ENCODE data around the gene LACTB. TPM values are rescaled to one million over a fixed set of nuclear protein-coding genes. Genes with fewer than 3 reads are reported as not detected.
A peak's percentile ranks its signal among the peaks of the same experiment; 100 is the strongest.

Gene LACTB
- total and polyA plus RNA-seq, 5 donors from 2014 or later, result 7.5 to 11.8 (median 8.5) TPM

- peaks cover 0 to 3% (median 0%) of the 10 kb centered on the region in 7 donors for H3K9me3 Mint-ChIP-seq
- H3K4me1 ChIP-seq (ENCODE audit: control insufficient read depth, insufficient read depth, low read length, poor library complexity, severe bottlenecking), result peaks cover 28% of the 10 kb centered on the region
- ATAC-seq (ENCODE audit: low read depth in 2 of 2) (no peak), DNase-seq (no peak)
- H3K27me3 Mint-ChIP-seq, result no peaks in the 10 kb centered on the region
- H3K36me3 Mint-ChIP-seq, result no peaks in the 10 kb centered on the region
- H3K4me1 Mint-ChIP-seq, result peaks cover 0 to 41% (median 31%) of the 10 kb centered on the region in 4 donors
- no peak overlapping the region for H3K4me3 ChIP-seq (ENCODE audit: low read depth, low read length)
- no peak overlapping the region for H3K27ac ChIP-seq (ENCODE audit: insufficient read depth, low read length, poor library complexity, severe bottlenecking)
- H3K9me3 ChIP-seq (ENCODE audit: control insufficient read depth in 2 of 2, low read length in 2 of 2), result no peaks in the 10 kb centered on the region
- peak overlapping the region; percentile 89 to 99 (median 98) for H3K4me3 Mint-ChIP-seq
- no peak overlapping the region for H3K27ac Mint-ChIP-seq
- H3K36me3 ChIP-seq (ENCODE audit: control insufficient read depth, insufficient read depth, low read length), result no peaks in the 10 kb centered on the region
- no peaks in the 10 kb centered on the region for H3K27me3 ChIP-seq (ENCODE audit: control insufficient read depth, insufficient read depth, low read length)
Measured at GRCh38 chr15:63187589-63188226, 66.0 kb downstream of the LACTB start.

- H3K4me1 ChIP-seq (ENCODE audit: control insufficient read depth, insufficient read depth, low read length, poor library complexity, severe bottlenecking), result peaks cover 35% of the 10 kb centered on the region
- no peaks in the 10 kb centered on the region for H3K9me3 ChIP-seq (ENCODE audit: control insufficient read depth in 2 of 2, low read length in 2 of 2)
- no peaks in the 10 kb centered on the region for H3K36me3 ChIP-seq (ENCODE audit: control insufficient read depth, insufficient read depth, low read length)
- peaks cover 0 to 48% (median 33%) of the 10 kb centered on the region in 4 donors for H3K4me1 Mint-ChIP-seq
- ATAC-seq (ENCODE audit: low read depth in 2 of 2) (no peak), DNase-seq (no peak)
- peak overlapping the region; percentile 82 for H3K4me3 ChIP-seq (ENCODE audit: low read depth, low read length)
- H3K27ac Mint-ChIP-seq, result peak overlapping the region; percentile 72 to 96 (median 95)
- H3K9me3 Mint-ChIP-seq, result peaks cover 0 to 3% (median 0%) of the 10 kb centered on the region in 7 donors
- H3K27ac ChIP-seq (ENCODE audit: insufficient read depth, low read length, poor library complexity, severe bottlenecking), result peak overlapping the region; percentile 96
- H3K27me3 ChIP-seq (ENCODE audit: control insufficient read depth, insufficient read depth, low read length), result no peaks in the 10 kb centered on the region
- peak overlapping the region; percentile 89 to 99 (median 98) for H3K4me3 Mint-ChIP-seq
- no peaks in the 10 kb centered on the region for H3K36me3 Mint-ChIP-seq
- no peaks in the 10 kb centered on the region for H3K27me3 Mint-ChIP-seq
Measured at GRCh38 chr15:63188247-63188925, 66.7 kb downstream of the LACTB start.

DNA sequence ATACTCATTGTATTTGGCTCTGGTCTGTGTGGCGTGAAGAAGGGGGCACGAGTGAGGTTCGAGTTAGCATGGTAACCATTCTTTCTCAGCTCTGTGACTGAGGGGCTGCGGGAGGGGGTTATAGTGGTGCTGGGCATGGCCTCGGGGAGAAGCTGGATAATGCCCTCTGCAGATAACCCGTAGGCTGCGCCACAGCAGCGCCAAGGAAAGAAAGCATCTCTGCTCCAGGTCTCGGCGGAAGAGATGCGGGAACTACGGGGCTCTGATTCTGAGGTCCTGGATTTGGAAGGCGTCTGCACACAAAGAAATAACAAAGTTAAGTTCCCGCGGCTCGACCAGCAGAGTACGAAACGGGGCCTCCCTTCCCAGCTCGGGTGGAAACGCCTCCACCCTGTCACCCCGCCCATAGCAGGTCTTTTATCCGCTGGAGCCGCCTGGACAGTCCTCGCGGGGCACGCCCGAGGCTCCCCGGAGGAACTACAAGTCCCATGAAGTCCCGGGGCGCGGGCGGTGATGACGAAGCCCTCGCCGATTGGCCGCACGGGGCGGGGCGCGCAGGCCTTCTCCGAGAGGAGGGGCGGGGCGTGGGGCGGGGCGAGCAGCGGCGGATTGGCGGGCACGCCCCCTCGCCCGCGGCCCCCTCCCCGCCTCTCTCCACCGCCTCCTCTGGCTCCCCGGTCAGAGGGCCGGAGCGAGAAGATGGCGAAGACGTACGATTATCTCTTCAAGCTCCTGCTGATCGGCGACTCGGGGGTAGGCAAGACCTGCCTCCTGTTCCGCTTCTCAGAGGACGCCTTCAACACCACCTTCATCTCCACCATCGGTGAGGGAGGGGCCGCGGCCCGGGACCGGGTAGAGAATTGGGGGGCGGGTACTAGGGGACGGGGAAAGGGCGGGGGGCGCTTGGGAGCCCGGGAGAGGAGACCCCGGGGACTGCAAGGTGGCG, 67.5 kb downstream of the LACTB start, which contains the start of gene RAB8B:
TSS of gene RAB8B (plus strand) at position 681 of the 946 bp plus-strand sequence. CDS start at position 700, 19 bp downstream.
- Histone ChIP-seq H3K36me3 (ENCODE audit: control insufficient read depth, insufficient read depth, low read length) (no peaks in the 10 kb centered on the region), H3K4me3 (ENCODE audit: low read depth, low read length) (peak within 1 kb of the TSS; percentile 96), H3K4me1 (ENCODE audit: control insufficient read depth, insufficient read depth, low read length, poor library complexity, severe bottlenecking) (peaks cover 43% of the 10 kb centered on the region), H3K27ac (ENCODE audit: insufficient read depth, low read length, poor library complexity, severe bottlenecking) (peak within 1 kb of the TSS; percentile 96), H3K27me3 (ENCODE audit: control insufficient read depth, insufficient read depth, low read length) (no peaks in the 10 kb centered on the region), H3K9me3 (ENCODE audit: control insufficient read depth in 2 of 2, low read length in 2 of 2) (no peaks in the 10 kb centered on the region)
- DNase-seq, result peak; percentile 94 to 97 (median 96)
- peak within 1 kb of the TSS; percentile 89 to 99 (median 98) for H3K4me3 Mint-ChIP-seq
- no peaks in the 10 kb centered on the region for H3K36me3 Mint-ChIP-seq
- H3K9me3 Mint-ChIP-seq, result peaks cover 0 to 3% (median 0%) of the 10 kb centered on the region in 7 donors
- H3K27me3 Mint-ChIP-seq, result no peaks in the 10 kb centered on the region
- H3K4me1 Mint-ChIP-seq, result peaks cover 6 to 55% (median 39%) of the 10 kb centered on the region in 4 donors
- ATAC-seq (ENCODE audit: low read depth in 2 of 2), result peak; percentile 80 to 86
- H3K27ac Mint-ChIP-seq, result peak within 1 kb of the TSS; percentile 95 to 98 (median 97)

GRCh38 chr15:63189941-63190768, 68.5 kb downstream of the LACTB start:
- H3K9me3 ChIP-seq (ENCODE audit: control insufficient read depth in 2 of 2, low read length in 2 of 2), result no peaks in the 10 kb centered on the region
- H3K36me3 ChIP-seq (ENCODE audit: control insufficient read depth, insufficient read depth, low read length), result no peaks in the 10 kb centered on the region
- peak overlapping the region; percentile 96 for H3K27ac ChIP-seq (ENCODE audit: insufficient read depth, low read length, poor library complexity, severe bottlenecking)
- H3K4me3 ChIP-seq (ENCODE audit: low read depth, low read length), result peak overlapping the region; percentile 96
- Mint-ChIP-seq H3K36me3 (no peaks in the 10 kb centered on the region), H3K4me1 (peaks cover 10 to 64% (median 46%) of the 10 kb centered on the region in 4 donors), H3K27me3 (no peaks in the 10 kb centered on the region), H3K4me3 (peak overlapping the region; percentile 89 to 99 (median 98)), H3K9me3 (peaks cover 0 to 3% (median 0%) of the 10 kb centered on the region in 7 donors), H3K27ac (peak overlapping the region; percentile 95 to 98 (median 97))
- no peaks in the 10 kb centered on the region for H3K27me3 ChIP-seq (ENCODE audit: control insufficient read depth, insufficient read depth, low read length)
- H3K4me1 ChIP-seq (ENCODE audit: control insufficient read depth, insufficient read depth, low read length, poor library complexity, severe bottlenecking), result peaks cover 52% of the 10 kb centered on the region
- DNase-seq (no peak), ATAC-seq (ENCODE audit: low read depth in 2 of 2) (no peak)

- Mint-ChIP-seq H3K4me1 (peaks cover 18 to 73% (median 53%) of the 10 kb centered on the region in 4 donors), H3K9me3 (peaks cover 0 to 3% (median 0%) of the 10 kb centered on the region in 7 donors)
Measured at GRCh38 chr15:63190769-63191649, 69.3 kb downstream of the LACTB start.

More at GRCh38 chr15:63190769-63191649, 69.3 kb downstream of the LACTB start:
- Mint-ChIP-seq H3K4me3 (peak overlapping the region; percentile 89 to 99 (median 98)), H3K27me3 (no peaks in the 10 kb centered on the region), H3K36me3 (peaks cover 4% of the 10 kb centered on the region), H3K27ac (peak overlapping the region; percentile 95 to 98 (median 97))
- Histone ChIP-seq H3K4me3 (ENCODE audit: low read depth, low read length) (peak overlapping the region; percentile 96), H3K27me3 (ENCODE audit: control insufficient read depth, insufficient read depth, low read length) (no peaks in the 10 kb centered on the region), H3K9me3 (ENCODE audit: control insufficient read depth in 2 of 2, low read length in 2 of 2) (no peaks in the 10 kb centered on the region), H3K4me1 (ENCODE audit: control insufficient read depth, insufficient read depth, low read length, poor library complexity, severe bottlenecking) (peaks cover 61% of the 10 kb centered on the region), H3K27ac (ENCODE audit: insufficient read depth, low read length, poor library complexity, severe bottlenecking) (peak overlapping the region; percentile 96), H3K36me3 (ENCODE audit: control insufficient read depth, insufficient read depth, low read length) (no peaks in the 10 kb centered on the region)
- ATAC-seq (ENCODE audit: low read depth in 2 of 2) (no peak), DNase-seq (no peak)
